Breast epithelium (tissue), 4 donors: ENCODE results near the gene SLC39A6. TPM values are rescaled to one million over a fixed set of nuclear protein-coding genes. Genes with fewer than 3 reads are reported as not detected.
"Not testable (repeated sequence)": the region's sequence is repeated elsewhere in the genome, so short reads cannot be mapped to it uniquely, and the experiment has no call there.

Experiments used
- DNase-seq, 2 donors: peaks; one replicate each; pipeline ENCODE4 v3.0.0-alpha.2; 2019; ENCODE audit warnings: low spot score in 2 of 2
- H3K27ac ChIP-seq, 2 donors: fragments of 200-600 bp; sonication (generic) in 1 of 2; one replicate each; pipeline ENCODE4 v1.5.1; 2016 to 2019; ENCODE audit warnings: mild to moderate bottlenecking in 1 of 2
- H3K27me3 ChIP-seq, 2 donors: fragments of 200-600 bp; sonication (generic) in 1 of 2; one replicate each; pipeline versions ENCODE4 v1.5.1 to v1.6.0; 2017 to 2019; ENCODE audit warnings: control low read depth in 1 of 2, mild to moderate bottlenecking in 1 of 2
- H3K36me3 ChIP-seq: fragments of 200-600 bp; one replicate; pipeline ENCODE4 v1.5.1; 2019
- H3K4me1 ChIP-seq, 2 donors: fragments of 200-600 bp; sonication (generic); one replicate each; pipeline ENCODE4 v1.5.1; 2016 to 2019; ENCODE audit warnings: control low read depth in 1 of 2
- H3K4me3 ChIP-seq, 3 donors: fragments of 200-600 bp; sonication (generic); 1 replicate in 2 of 3; 2 replicates in 1 of 3; pipeline ENCODE4 v1.5.1; 2016 to 2019; ENCODE audit warnings: mild to moderate bottlenecking in 3 of 3, moderate library complexity in 2 of 3
- H3K9me3 ChIP-seq, 2 donors: fragments of 200-600 bp; sonication (generic) in 1 of 2; one replicate each; pipeline ENCODE4 v1.5.1; 2016 to 2019; ENCODE audit warnings: control low read depth in 1 of 2
- CTCF ChIP-seq, 3 donors: fragments of 450-650 bp; IDR thresholded peaks; one replicate each; pipeline ENCODE4 v1.5.1; 2016 to 2017; ENCODE audit warnings: antibody characterized with exemption in 3 of 3, mild to moderate bottlenecking in 3 of 3, moderate library complexity in 3 of 3
- POLR2A ChIP-seq: fragments of 450-650 bp; IDR thresholded peaks from one replicate; pipeline ENCODE4 v1.6.1; 2016; ENCODE audit warnings: antibody characterized with exemption, mild to moderate bottlenecking, moderate library complexity
- POLR2AphosphoS5 ChIP-seq, 3 donors: sonication (generic); formaldehyde crosslinking; IDR thresholded peaks; one replicate each; pipeline ENCODE4 v1.6.1; 2017; ENCODE audit warnings: antibody characterized with exemption in 3 of 3
- intact Hi-C: fragments of 100-400 bp; cut with DNase I; formaldehyde crosslinking; loops from one replicate; pipeline ENCODE4 v1.15.1; 2023; ENCODE audit warnings: low total_unique reads
- total RNA-seq, 3 donors: library from RNA; depleted of rRNA; stranded (reverse); fragments of >200 nt; gene quantifications; one replicate each; pipeline ENCODE4 v1.1.0, GENCODE V29; 2016

Gene SLC39A6
- total RNA-seq, 3 donors from 2014 or later, result 44.8 to 502 (median 235) TPM

- no peaks in the 10 kb centered on the region for H3K36me3 ChIP-seq
- intact Hi-C loops, result no loop called here
- H3K9me3 ChIP-seq, result no peaks in the 10 kb centered on the region
- no peaks in the 10 kb centered on the region for H3K27me3 ChIP-seq
- H3K27ac ChIP-seq, result no peak overlapping the region
- H3K4me1 ChIP-seq, result no peaks in the 10 kb centered on the region
- no peak overlapping the region for H3K4me3 ChIP-seq
- DNase-seq, result no peak
- TF ChIP-seq CTCF (IDR thresholded peaks at IDR 0.05) (no peak), POLR2AphosphoS5 (IDR thresholded peaks at IDR 0.05) (no peak), POLR2A (no peak)
Measured at GRCh38 chr18:36175481-36175880, 46.3 kb upstream of the SLC39A6 start.

GRCh38 chr18:36169938-36170337 lies 40.8 kb upstream of the SLC39A6 start:
- intact Hi-C loops, result no loop called here

DNA sequence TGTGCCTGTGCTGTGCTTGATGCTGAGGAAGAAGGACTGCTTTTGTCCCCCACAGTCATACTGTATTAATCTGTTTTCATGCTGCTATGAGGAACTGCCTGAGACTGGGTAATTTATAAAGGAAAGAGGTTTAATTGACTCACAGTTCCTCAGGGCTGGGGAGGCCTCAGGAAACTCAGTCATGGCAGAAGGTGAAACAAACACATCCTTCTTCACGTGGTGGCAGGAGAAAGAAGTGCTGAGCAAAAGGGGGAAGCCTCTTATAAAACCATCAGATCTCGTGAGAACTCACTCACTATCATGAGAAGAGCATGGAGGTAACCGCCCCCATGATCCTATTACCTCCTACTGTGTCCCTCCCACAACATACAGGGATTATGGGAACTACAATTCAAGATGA lies 39.2 kb upstream of the SLC39A6 start:
- intact Hi-C loops, H3K36me3 ChIP-seq, H3K27me3 ChIP-seq: not testable (repeated sequence)

More at GRCh38 chr18:36169938-36170337, 40.8 kb upstream of the SLC39A6 start:
- Histone ChIP-seq H3K9me3 (no peaks in the 10 kb centered on the region), H3K27me3 (no peaks in the 10 kb centered on the region), H3K4me3 (no peak overlapping the region), H3K4me1 (no peaks in the 10 kb centered on the region), H3K36me3 (no peaks in the 10 kb centered on the region), H3K27ac (no peak overlapping the region)
- no peak for DNase-seq
- TF ChIP-seq POLR2A, result no peak
- TF ChIP-seq POLR2AphosphoS5 (IDR thresholded peaks at IDR 0.05), result no peak
- TF ChIP-seq CTCF (IDR thresholded peaks at IDR 0.05), result no peak

DNA sequence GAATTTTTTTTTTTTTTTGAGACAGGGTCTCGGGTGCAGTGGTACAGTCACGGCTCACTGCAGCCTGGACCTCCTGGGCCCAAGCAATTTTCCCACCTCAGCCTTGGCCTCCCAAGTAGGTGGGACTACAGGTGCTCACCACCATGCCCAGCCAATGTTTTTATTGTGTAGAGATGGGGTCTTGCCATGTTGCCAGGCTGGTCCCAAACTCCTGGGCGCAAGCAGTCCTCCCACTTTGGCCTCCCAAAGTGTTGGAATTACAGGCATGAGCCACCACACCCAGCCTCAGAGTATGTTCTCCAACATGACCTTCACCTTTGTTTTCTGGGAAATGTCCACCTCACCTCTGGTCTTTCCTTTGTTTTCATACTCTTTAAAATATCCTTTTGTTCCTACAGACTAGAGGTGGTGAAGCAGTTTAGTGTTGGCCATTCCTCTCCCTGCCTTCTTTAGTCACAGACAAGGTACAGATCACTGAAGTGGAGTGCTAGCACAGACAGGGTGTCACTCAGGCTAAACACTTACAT lies 38.6 kb upstream of the SLC39A6 start:
- no peaks in the 10 kb centered on the region for H3K4me1 ChIP-seq
- intact Hi-C loops, result no loop called here
- no peak overlapping the region for H3K27ac ChIP-seq
- no peaks in the 10 kb centered on the region for H3K27me3 ChIP-seq
- H3K4me3 ChIP-seq, result no peak overlapping the region
- TF ChIP-seq POLR2A (no peak), CTCF (IDR thresholded peaks at IDR 0.05) (no peak), POLR2AphosphoS5 (IDR thresholded peaks at IDR 0.05) (no peak)
- DNase-seq, result no peak
- H3K9me3 ChIP-seq, result no peaks in the 10 kb centered on the region
- peaks cover 4% of the 10 kb centered on the region for H3K36me3 ChIP-seq

More for the DNA sequence above, 39.2 kb upstream of the SLC39A6 start:
- H3K27ac ChIP-seq, H3K4me1 ChIP-seq, DNase-seq, H3K4me3 ChIP-seq, H3K9me3 ChIP-seq: not testable (repeated sequence)

- intact Hi-C loops, result no loop called here
- H3K36me3 ChIP-seq, result peaks cover 17% of the 10 kb centered on the region
Measured at GRCh38 chr18:36162981-36163380, 33.8 kb upstream of the SLC39A6 start.

More at GRCh38 chr18:36162981-36163380, 33.8 kb upstream of the SLC39A6 start:
- DNase-seq, result no peak
- H3K27me3 ChIP-seq, result no peaks in the 10 kb centered on the region
- TF ChIP-seq POLR2AphosphoS5 (IDR thresholded peaks at IDR 0.05) (no peak), POLR2A (no peak), CTCF (IDR thresholded peaks at IDR 0.05) (no peak)
- no peak overlapping the region for H3K4me3 ChIP-seq
- H3K27ac ChIP-seq, result no peak overlapping the region
- H3K4me1 ChIP-seq, result no peaks in the 10 kb centered on the region
- H3K9me3 ChIP-seq, result no peaks in the 10 kb centered on the region
